ENCODE data around the gene CDH18.
A peak's percentile ranks its signal among the peaks of the same experiment; 100 is the strongest.

The CDH18 gene

GRCh38 chr5:19745247-19745646 is 242.8 kb downstream of the CDH18 start:
- DNase-seq (ENCODE audit: low read depth, low spot score) = no peak

- DNase-seq (ENCODE audit: low read depth, low spot score) = no peak
Measured at GRCh38 chr5:19739671-19740070, 248.3 kb downstream of the CDH18 start.

GRCh38 chr5:19734776-19735175 is 253.2 kb downstream of the CDH18 start:
- DNase-seq (ENCODE audit: low read depth, low spot score) = no peak

GRCh38 chr5:19733612-19734495 is 254.1 kb downstream of the CDH18 start:
- DNase-seq (ENCODE audit: low read depth, low spot score) = no peak

- no peak for DNase-seq (ENCODE audit: low read depth, low spot score)
Measured at GRCh38 chr5:19728571-19728970, 259.4 kb downstream of the CDH18 start.

- no peak for DNase-seq (ENCODE audit: low read depth, low spot score)
Measured at GRCh38 chr5:19719109-19719508, 268.9 kb downstream of the CDH18 start.

GRCh38 chr5:19713740-19714139 is 274.3 kb downstream of the CDH18 start:
- no peak for DNase-seq (ENCODE audit: low read depth, low spot score)

- DNase-seq (ENCODE audit: low read depth, low spot score) = no peak
Measured at GRCh38 chr5:19709403-19709802, 278.6 kb downstream of the CDH18 start.

- no peak for DNase-seq (ENCODE audit: low read depth, low spot score)
Measured at GRCh38 chr5:19706776-19707175, 281.2 kb downstream of the CDH18 start.

- no peak for DNase-seq (ENCODE audit: low read depth, low spot score)
Measured at GRCh38 chr5:19701731-19702130, 286.3 kb downstream of the CDH18 start.

GRCh38 chr5:19694949-19695611 is 292.9 kb downstream of the CDH18 start:
- DNase-seq (ENCODE audit: low read depth, low spot score) = no peak

- DNase-seq (ENCODE audit: low read depth, low spot score) = peak; percentile 3
Measured at GRCh38 chr5:19690978-19691377, 297.0 kb downstream of the CDH18 start.

GRCh38 chr5:19685473-19685872 is 302.5 kb downstream of the CDH18 start:
- DNase-seq (ENCODE audit: low read depth, low spot score) = no peak

GRCh38 chr5:19676895-19677294 is 311.1 kb downstream of the CDH18 start:
- DNase-seq (ENCODE audit: low read depth, low spot score) = no peak

GRCh38 chr5:19660679-19661078 is 327.3 kb downstream of the CDH18 start:
- no peak for DNase-seq (ENCODE audit: low read depth, low spot score)

- no peak for DNase-seq (ENCODE audit: low read depth, low spot score)
Measured at GRCh38 chr5:19655627-19656026, 332.4 kb downstream of the CDH18 start.

- DNase-seq (ENCODE audit: low read depth, low spot score) = no peak
Measured at GRCh38 chr5:19638461-19638860, 349.5 kb downstream of the CDH18 start.

- no peak for DNase-seq (ENCODE audit: low read depth, low spot score)
Measured at GRCh38 chr5:19630876-19631275, 357.1 kb downstream of the CDH18 start.

GRCh38 chr5:19626211-19626610 is 361.8 kb downstream of the CDH18 start:
- DNase-seq (ENCODE audit: low read depth, low spot score) = no peak

- DNase-seq (ENCODE audit: low read depth, low spot score) = no peak
Measured at GRCh38 chr5:19625562-19625961, 362.4 kb downstream of the CDH18 start.

GRCh38 chr5:19619571-19619970 is 368.4 kb downstream of the CDH18 start:
- no peak for DNase-seq (ENCODE audit: low read depth, low spot score)

- no peak for DNase-seq (ENCODE audit: low read depth, low spot score)
Measured at GRCh38 chr5:19616701-19617215, 371.2 kb downstream of the CDH18 start.

- no peak for DNase-seq (ENCODE audit: low read depth, low spot score)
Measured at GRCh38 chr5:19615661-19616060, 372.3 kb downstream of the CDH18 start.
